ENCODE measurements around the gene CAPZB.

DNA sequence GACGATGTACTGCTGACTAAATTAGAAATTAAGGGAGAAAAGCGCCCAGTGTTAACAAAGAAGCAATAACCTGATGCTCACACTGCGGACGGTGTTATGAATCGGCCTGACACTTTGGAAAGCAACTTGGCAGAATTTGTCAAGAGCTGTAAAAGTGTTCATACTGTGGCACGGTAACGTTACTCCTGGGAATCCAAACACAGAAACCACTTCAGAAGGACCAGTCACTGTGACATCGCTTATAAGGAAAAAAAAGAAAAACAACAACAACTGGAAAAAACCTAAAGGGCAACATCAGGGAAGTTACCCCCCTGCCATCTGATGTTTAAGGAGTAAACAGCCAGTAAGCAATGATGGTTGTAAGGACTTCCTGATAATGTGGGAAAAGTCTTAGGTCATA, 27.7 kb downstream of the CAPZB start:
- TF ChIP-seq, protein P1, sequence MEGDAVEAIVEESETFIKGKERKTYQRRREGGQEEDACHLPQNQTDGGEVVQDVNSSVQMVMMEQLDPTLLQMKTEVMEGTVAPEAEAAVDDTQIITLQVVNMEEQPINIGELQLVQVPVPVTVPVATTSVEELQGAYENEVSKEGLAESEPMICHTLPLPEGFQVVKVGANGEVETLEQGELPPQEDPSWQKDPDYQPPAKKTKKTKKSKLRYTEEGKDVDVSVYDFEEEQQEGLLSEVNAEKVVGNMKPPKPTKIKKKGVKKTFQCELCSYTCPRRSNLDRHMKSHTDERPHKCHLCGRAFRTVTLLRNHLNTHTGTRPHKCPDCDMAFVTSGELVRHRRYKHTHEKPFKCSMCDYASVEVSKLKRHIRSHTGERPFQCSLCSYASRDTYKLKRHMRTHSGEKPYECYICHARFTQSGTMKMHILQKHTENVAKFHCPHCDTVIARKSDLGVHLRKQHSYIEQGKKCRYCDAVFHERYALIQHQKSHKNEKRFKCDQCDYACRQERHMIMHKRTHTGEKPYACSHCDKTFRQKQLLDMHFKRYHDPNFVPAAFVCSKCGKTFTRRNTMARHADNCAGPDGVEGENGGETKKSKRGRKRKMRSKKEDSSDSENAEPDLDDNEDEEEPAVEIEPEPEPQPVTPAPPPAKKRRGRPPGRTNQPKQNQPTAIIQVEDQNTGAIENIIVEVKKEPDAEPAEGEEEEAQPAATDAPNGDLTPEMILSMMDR (IDR thresholded peaks at IDR 0.05; ENCODE audit: insufficient read depth, low read length), result no peak
- no peak for TF ChIP-seq POLR2AphosphoS5 (IDR thresholded peaks at IDR 0.05; ENCODE audit: low read depth)
- TF ChIP-seq, protein P2, sequence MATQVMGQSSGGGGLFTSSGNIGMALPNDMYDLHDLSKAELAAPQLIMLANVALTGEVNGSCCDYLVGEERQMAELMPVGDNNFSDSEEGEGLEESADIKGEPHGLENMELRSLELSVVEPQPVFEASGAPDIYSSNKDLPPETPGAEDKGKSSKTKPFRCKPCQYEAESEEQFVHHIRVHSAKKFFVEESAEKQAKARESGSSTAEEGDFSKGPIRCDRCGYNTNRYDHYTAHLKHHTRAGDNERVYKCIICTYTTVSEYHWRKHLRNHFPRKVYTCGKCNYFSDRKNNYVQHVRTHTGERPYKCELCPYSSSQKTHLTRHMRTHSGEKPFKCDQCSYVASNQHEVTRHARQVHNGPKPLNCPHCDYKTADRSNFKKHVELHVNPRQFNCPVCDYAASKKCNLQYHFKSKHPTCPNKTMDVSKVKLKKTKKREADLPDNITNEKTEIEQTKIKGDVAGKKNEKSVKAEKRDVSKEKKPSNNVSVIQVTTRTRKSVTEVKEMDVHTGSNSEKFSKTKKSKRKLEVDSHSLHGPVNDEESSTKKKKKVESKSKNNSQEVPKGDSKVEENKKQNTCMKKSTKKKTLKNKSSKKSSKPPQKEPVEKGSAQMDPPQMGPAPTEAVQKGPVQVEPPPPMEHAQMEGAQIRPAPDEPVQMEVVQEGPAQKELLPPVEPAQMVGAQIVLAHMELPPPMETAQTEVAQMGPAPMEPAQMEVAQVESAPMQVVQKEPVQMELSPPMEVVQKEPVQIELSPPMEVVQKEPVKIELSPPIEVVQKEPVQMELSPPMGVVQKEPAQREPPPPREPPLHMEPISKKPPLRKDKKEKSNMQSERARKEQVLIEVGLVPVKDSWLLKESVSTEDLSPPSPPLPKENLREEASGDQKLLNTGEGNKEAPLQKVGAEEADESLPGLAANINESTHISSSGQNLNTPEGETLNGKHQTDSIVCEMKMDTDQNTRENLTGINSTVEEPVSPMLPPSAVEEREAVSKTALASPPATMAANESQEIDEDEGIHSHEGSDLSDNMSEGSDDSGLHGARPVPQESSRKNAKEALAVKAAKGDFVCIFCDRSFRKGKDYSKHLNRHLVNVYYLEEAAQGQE (IDR thresholded peaks at IDR 0.05; ENCODE audit: insufficient replicate concordance, low read depth), result no peak
- no peak for TF ChIP-seq SPI1 (IDR thresholded peaks at IDR 0.05; ENCODE audit: borderline replicate concordance, low read depth)
- TF ChIP-seq GABPA (IDR thresholded peaks at IDR 0.05; ENCODE audit: low read depth), result no peak
